GM18502 (cell line): ENCODE measurements around the gene PTPN22.
A peak's percentile ranks its signal among the peaks of the same experiment; 100 is the strongest.

Experiments used
- ATAC-seq: cut with Tn5 transposase; IDR thresholded peaks from one replicate; pipeline ENCODE4 v1.9.1; 2021; ENCODE audit warnings: mild to moderate bottlenecking; ENCODE audit not compliant: unreplicated experiment, poor library complexity

PTPN22 gene

GRCh38 chr1:113871597-113872113 is at the start of gene PTPN22:
TSS of gene PTPN22 (minus strand) at chr1:113871712.
- peak; percentile 91 for ATAC-seq

GRCh38 chr1:113918243-113918642 is 46.7 kb upstream of the PTPN22 start:
- ATAC-seq: no peak

GRCh38 chr1:113917400-113918082 is 46.0 kb upstream of the PTPN22 start:
- no peak for ATAC-seq

GRCh38 chr1:113916974-113917373 is 45.5 kb upstream of the PTPN22 start:
- no peak for ATAC-seq

- no peak for ATAC-seq
Measured at GRCh38 chr1:113913887-113914664, 42.6 kb upstream of the PTPN22 start.

GRCh38 chr1:113913312-113913668 is 41.8 kb upstream of the PTPN22 start:
- no peak for ATAC-seq

GRCh38 chr1:113912594-113913311 is 41.2 kb upstream of the PTPN22 start:
- ATAC-seq: no peak

GRCh38 chr1:113905435-113905861 is 33.9 kb upstream of the PTPN22 start:
- no peak for ATAC-seq

- peak; percentile 91 for ATAC-seq
Measured at GRCh38 chr1:113904674-113905434, 33.3 kb upstream of the PTPN22 start, which contains the start of the genes AP4B1 and DCLRE1B. TSS of gene AP4B1 (minus strand) at chr1:113904799. CDS start at chr1:113904717, 82 bp downstream. TSS of gene DCLRE1B (plus strand) at chr1:113905326. CDS start at chr1:113905587, 261 bp downstream.

- ATAC-seq: peak; percentile 43
Measured at GRCh38 chr1:113904293-113904673, 32.8 kb upstream of the PTPN22 start.

- ATAC-seq: no peak
Measured at GRCh38 chr1:113903501-113904292, 32.2 kb upstream of the PTPN22 start.

- ATAC-seq: no peak
Measured at GRCh38 chr1:113901191-113901590, 29.7 kb upstream of the PTPN22 start.

- no peak for ATAC-seq
Measured at GRCh38 chr1:113899111-113899510, 27.6 kb upstream of the PTPN22 start.

- ATAC-seq: no peak
Measured at GRCh38 chr1:113898241-113898814, 26.8 kb upstream of the PTPN22 start.

GRCh38 chr1:113895961-113896360 is 24.4 kb upstream of the PTPN22 start:
- no peak for ATAC-seq

- ATAC-seq: no peak
Measured at GRCh38 chr1:113895098-113895497, 23.6 kb upstream of the PTPN22 start.

- ATAC-seq: no peak
Measured at GRCh38 chr1:113893267-113893666, 21.8 kb upstream of the PTPN22 start.

- no peak for ATAC-seq
Measured at GRCh38 chr1:113891631-113892220, 20.2 kb upstream of the PTPN22 start.

- ATAC-seq: no peak
Measured at GRCh38 chr1:113890816-113891215, 19.3 kb upstream of the PTPN22 start.
